IPS-20b (cell line): ENCODE results near the gene ABCC6.
"Not testable (repeated sequence)": the region's sequence is repeated elsewhere in the genome, so short reads cannot be mapped to it uniquely, and the experiment has no call there.

Experiments used
- H3K27ac ChIP-seq: one replicate; pipeline ENCODE4 v1.5.1; 2013; ENCODE audit warnings: low read length
- H3K27me3 ChIP-seq: 2 replicates; pipeline ENCODE4 v1.6.1; 2013; ENCODE audit warnings: mild to moderate bottlenecking, low read length, inconsistent platforms; ENCODE audit not compliant: insufficient read depth
- H3K36me3 ChIP-seq: 2 replicates; pipeline ENCODE4 v1.6.1; 2013; ENCODE audit warnings: low read depth, mild to moderate bottlenecking, inconsistent platforms, low read length, moderate library complexity; ENCODE audit not compliant: insufficient read depth
- H3K4me1 ChIP-seq: 2 replicates; pipeline ENCODE4 v1.6.1; 2013; ENCODE audit warnings: mild to moderate bottlenecking, control low read depth, inconsistent platforms, low read length, moderate library complexity; ENCODE audit not compliant: insufficient read depth
- H3K4me3 ChIP-seq: 2 replicates; pipeline ENCODE4 v1.5.1; 2013; ENCODE audit warnings: mild to moderate bottlenecking, low read length, inconsistent platforms
- H3K9ac ChIP-seq: 2 replicates; pipeline ENCODE4 v1.6.1; 2013; ENCODE audit warnings: low read depth, mild to moderate bottlenecking, inconsistent platforms, low read length, moderate library complexity
- H3K9me3 ChIP-seq: 2 replicates; pipeline ENCODE4 v1.6.1; 2013; ENCODE audit warnings: mild to moderate bottlenecking, low read depth, low read length, inconsistent platforms; ENCODE audit not compliant: insufficient read depth

Gene ABCC6

DNA sequence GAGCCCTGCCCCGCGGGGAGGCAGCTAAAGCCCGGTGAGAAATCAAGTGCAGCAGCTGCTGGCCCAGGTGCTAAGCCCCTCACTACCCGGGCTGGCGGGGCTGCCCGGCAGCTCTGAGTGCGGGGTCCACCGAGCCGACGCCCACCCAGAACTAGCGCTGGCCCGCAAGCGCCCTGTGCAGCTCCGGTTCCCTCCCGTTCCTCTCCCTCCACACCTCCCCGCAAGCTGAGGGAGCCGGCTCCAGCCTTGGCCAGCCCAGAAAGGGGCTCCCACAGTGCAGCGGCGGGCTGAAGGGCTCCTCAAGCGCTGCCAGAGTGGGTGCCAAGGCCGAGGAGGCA lies 118.5 kb downstream of the ABCC6 start:
- peaks cover 75% of the 10 kb centered on the region for H3K36me3 ChIP-seq
- not testable (repeated sequence) for H3K27ac ChIP-seq, H3K27me3 ChIP-seq, H3K9ac ChIP-seq, H3K4me1 ChIP-seq, H3K9me3 ChIP-seq, H3K4me3 ChIP-seq

- not testable (repeated sequence) for H3K9ac ChIP-seq, H3K9me3 ChIP-seq, H3K4me3 ChIP-seq, H3K4me1 ChIP-seq, H3K27me3 ChIP-seq, H3K27ac ChIP-seq
- H3K36me3 ChIP-seq, result peaks cover 75% of the 10 kb centered on the region
Observed at GRCh38 chr16:16104132-16104803, 119.0 kb downstream of the ABCC6 start.

- Histone ChIP-seq H3K9ac (no peak overlapping the region), H3K27ac (no peak overlapping the region), H3K36me3 (peaks cover 78% of the 10 kb centered on the region), H3K4me3 (no peak overlapping the region), H3K4me1 (no peaks in the 10 kb centered on the region), H3K27me3 (no peaks in the 10 kb centered on the region), H3K9me3 (no peaks in the 10 kb centered on the region)
Observed at GRCh38 chr16:16102738-16103137, 120.6 kb downstream of the ABCC6 start.

DNA sequence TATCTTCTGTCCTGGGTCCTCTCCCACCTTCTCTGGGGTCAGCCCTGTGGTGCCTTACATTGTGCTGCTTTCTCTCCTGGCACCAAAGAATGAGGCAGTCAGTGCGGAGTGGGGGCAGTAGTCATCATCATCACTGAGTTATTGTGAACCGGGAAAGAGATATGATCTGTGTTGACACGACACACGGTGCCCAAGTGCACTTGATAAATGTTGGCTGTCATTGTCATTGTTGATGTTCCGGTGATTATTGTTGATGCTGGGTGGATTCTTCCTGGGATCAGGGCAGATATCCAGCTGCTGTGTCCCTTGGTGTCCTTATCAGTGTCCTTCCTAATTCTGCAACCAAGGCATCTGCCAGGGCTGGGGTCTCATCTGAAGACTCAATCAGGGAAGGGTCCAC lies 121.7 kb downstream of the ABCC6 start:
- no peaks in the 10 kb centered on the region for H3K4me1 ChIP-seq
- peaks cover 82% of the 10 kb centered on the region for H3K36me3 ChIP-seq
- no peak overlapping the region for H3K9ac ChIP-seq
- no peaks in the 10 kb centered on the region for H3K27me3 ChIP-seq
- H3K9me3 ChIP-seq, result no peaks in the 10 kb centered on the region
- no peak overlapping the region for H3K27ac ChIP-seq
- no peak overlapping the region for H3K4me3 ChIP-seq

DNA sequence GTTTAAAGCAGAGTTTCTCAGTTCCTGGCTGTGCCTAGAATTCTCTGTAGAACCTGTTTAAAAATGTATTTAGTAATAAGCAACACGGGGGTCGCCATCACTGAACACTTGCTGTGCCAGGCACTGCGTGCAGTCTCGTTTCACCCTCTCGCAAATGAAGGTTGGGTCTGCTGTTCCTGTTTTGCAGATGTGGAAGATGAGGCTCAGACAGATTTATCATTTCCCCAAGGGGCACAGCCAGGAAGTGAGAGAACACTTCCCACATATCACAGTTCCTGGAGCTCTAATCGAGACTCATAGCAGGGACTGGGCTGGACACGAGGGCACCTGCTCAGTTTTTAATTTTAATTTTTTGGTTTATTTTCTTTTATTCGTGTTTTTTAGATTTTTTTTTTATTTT lies 122.7 kb downstream of the ABCC6 start:
- no peaks in the 10 kb centered on the region for H3K27me3 ChIP-seq
- no peak overlapping the region for H3K9ac ChIP-seq
- peaks cover 78% of the 10 kb centered on the region for H3K36me3 ChIP-seq
- no peak overlapping the region for H3K27ac ChIP-seq
- no peaks in the 10 kb centered on the region for H3K9me3 ChIP-seq
- H3K4me3 ChIP-seq, result no peak overlapping the region
- no peaks in the 10 kb centered on the region for H3K4me1 ChIP-seq

- Histone ChIP-seq H3K4me1 (no peaks in the 10 kb centered on the region), H3K9ac (no peak overlapping the region), H3K27ac (no peak overlapping the region), H3K4me3 (no peak overlapping the region), H3K27me3 (no peaks in the 10 kb centered on the region), H3K36me3 (peaks cover 77% of the 10 kb centered on the region), H3K9me3 (no peaks in the 10 kb centered on the region)
Observed at GRCh38 chr16:16099320-16099719, 124.0 kb downstream of the ABCC6 start.
